BE2C (cell line): ENCODE measurements around the gene RGS8.

Source experiments
- DNase-seq: peaks from one replicate; pipeline ENCODE4 v3.0.0-alpha.2; 2020
- H3K27me3 ChIP-seq: fragments of 250-450 bp; sonication (Bioruptor Pico); 2 replicates; pipeline ENCODE4 v1.5.1; 2020; ENCODE audit warnings: mild to moderate bottlenecking
- H3K36me3 ChIP-seq: fragments of 250-450 bp; sonication (Bioruptor Pico); 2 replicates; pipeline ENCODE4 v1.5.1; 2020; ENCODE audit warnings: mild to moderate bottlenecking
- H3K4me1 ChIP-seq: fragments of 250-450 bp; sonication (Bioruptor Pico); 2 replicates; pipeline ENCODE4 v1.5.1; 2020
- H3K4me3 ChIP-seq: 2 replicates; pipeline ENCODE4 v1.5.1; 2011; ENCODE audit warnings: low read depth, low read length
- H3K9me3 ChIP-seq: fragments of 250-450 bp; sonication (Bioruptor Pico); 2 replicates; pipeline ENCODE4 v1.5.1; 2020
- CTCF ChIP-seq: IDR thresholded peaks from 2 replicates; pipeline ENCODE4 v1.5.1; 2012; ENCODE audit warnings: mild to moderate bottlenecking, low read depth, low read length

Gene RGS8

DNA sequence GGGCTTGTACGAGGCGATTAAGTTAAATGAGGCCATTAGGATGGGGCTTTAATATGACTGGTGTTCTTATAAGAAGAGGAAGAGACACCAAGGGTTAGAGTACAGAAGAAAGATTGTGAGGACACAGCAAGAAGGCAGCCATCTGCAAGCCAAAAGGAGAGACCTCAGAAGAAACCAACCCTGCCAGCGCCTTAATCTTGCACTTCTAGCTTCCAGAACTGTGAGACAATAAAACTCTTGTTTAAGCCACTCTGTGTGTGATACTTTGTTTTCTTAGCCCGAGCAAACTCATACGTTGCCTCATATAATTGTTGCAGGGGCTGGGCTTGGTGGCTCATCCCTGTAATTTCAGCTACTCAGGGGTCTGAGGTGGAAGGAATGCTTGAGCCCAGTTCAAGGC lies 46.6 kb downstream of the RGS8 start:
- H3K4me1 ChIP-seq = peaks cover 19% of the 10 kb centered on the region
- H3K27me3 ChIP-seq = no peaks in the 10 kb centered on the region
- no peak for DNase-seq
- H3K9me3 ChIP-seq = no peaks in the 10 kb centered on the region
- H3K4me3 ChIP-seq = no peak overlapping the region
- H3K36me3 ChIP-seq = no peaks in the 10 kb centered on the region
- no peak for TF ChIP-seq CTCF

DNA sequence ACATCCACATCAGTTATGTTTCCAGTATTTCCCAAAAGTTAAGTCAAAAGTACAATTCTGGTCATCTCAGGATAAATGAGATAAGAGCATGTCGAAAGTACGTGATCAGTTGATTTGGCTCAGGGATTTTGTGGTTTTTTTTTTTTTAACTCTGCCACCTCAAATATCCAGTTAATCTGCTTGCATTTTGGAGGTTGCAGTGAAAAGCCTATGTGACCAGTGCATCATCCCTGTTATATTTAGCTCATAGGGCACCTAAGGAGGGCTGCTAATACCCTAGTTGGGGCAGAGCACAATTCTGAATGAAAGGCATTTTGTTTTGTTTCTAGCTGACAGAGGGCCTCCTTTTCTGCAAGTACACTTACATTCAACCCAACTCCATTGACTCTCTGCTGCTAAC lies 48.5 kb downstream of the RGS8 start:
- Histone ChIP-seq H3K36me3 (no peaks in the 10 kb centered on the region), H3K27me3 (no peaks in the 10 kb centered on the region), H3K4me3 (no peak overlapping the region), H3K4me1 (peaks cover 25% of the 10 kb centered on the region), H3K9me3 (no peaks in the 10 kb centered on the region)
- no peak for TF ChIP-seq CTCF
- DNase-seq = no peak
